ENCODE measurements around the gene PPIP5K2. TPM values are rescaled to one million over a fixed set of nuclear protein-coding genes. Genes with fewer than 3 reads are reported as not detected.
"Not testable (repeated sequence)": the region's sequence is repeated elsewhere in the genome, so short reads cannot be mapped to it uniquely, and the experiment has no call there.

The PPIP5K2 gene
- total and polyA plus RNA-seq, 2 of the 8 experiments (the other 6 are each of a cell fraction or from before 2014, with no cell fraction given), result 14.8 to 46.6 TPM

DNA sequence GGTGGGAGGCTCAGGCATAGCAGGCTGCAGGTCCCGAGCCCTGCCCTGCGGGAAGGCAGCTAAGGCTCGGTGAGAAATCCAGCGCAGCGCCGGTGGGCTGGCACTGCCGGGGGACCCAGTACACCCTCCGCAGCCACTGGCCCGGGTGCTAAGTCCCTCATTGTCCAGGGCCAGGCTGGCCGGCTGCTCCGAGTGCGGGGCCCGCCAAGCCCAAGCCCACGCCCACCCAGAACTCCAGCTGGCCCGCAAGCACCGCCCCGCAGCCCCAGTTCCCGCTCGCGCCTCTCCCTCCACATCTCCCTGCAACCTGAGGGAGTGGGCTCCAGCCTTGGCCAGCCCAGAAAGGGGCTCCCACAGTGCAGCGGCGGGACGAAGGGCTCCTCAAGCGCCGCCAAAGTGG, 22.0 kb downstream of the PPIP5K2 start:
- H3K79me2 ChIP-seq (ENCODE audit: control insufficient read depth in 1 of 2, insufficient read depth in 2 of 2, low read length in 2 of 2); H4K91ac ChIP-seq (replicated peaks; ENCODE audit: insufficient read length, low read length); H3K23ac ChIP-seq (ENCODE audit: insufficient read length); H2BK5ac ChIP-seq (ENCODE audit: low read depth, low read length); H3K79me1 ChIP-seq (ENCODE audit: low read depth, low read length); H3K14ac ChIP-seq (ENCODE audit: insufficient read length); H2BK120ac ChIP-seq (replicated peaks; ENCODE audit: low read depth, low read length); H2BK20ac ChIP-seq (ENCODE audit: low read length); H4K20me1 ChIP-seq (replicated peaks in 1 of 2; ENCODE audit: control insufficient read depth in 1 of 2, insufficient read depth in 2 of 2, low read length in 2 of 2); H3K9ac ChIP-seq (replicated peaks in 1 of 4; ENCODE audit: extremely low read depth in 1 of 4, low read depth in 3 of 4, low read length in 3 of 4); H3K4me1 ChIP-seq (replicated peaks in 1 of 4; ENCODE audit: control insufficient read depth in 3 of 4, insufficient read depth in 4 of 4, low read length in 3 of 4); POLR2A ChIA-PET (ENCODE audit: partially characterized antibody); H2AFZ ChIP-seq (ENCODE audit: low read length); H2BK15ac ChIP-seq (ENCODE audit: low read length); FAIRE-seq; H3K4me3 ChIP-seq (ENCODE audit: extremely low read depth in 1 of 4, insufficient read depth in 2 of 4, low read depth in 3 of 4, low read length in 4 of 4); H3K23me2 ChIP-seq (ENCODE audit: low read depth, low read length); H3K36me3 ChIP-seq (ENCODE audit: control insufficient read depth in 2 of 4, insufficient read depth in 4 of 4, low read length in 3 of 4); H3K18ac ChIP-seq (ENCODE audit: extremely low read depth, low read length); H3K4me2 ChIP-seq (ENCODE audit: insufficient read depth in 1 of 2, low read depth in 2 of 2, low read length in 2 of 2); DNase-seq (ENCODE audit: low read depth in 1 of 2, low spot score in 2 of 2); H3K27ac ChIP-seq (ENCODE audit: low read depth, low read length); H3K9me3 ChIP-seq (ENCODE audit: insufficient read depth in 2 of 2, low read depth in 1 of 2, low read length in 1 of 2); H3K56ac ChIP-seq (replicated peaks; ENCODE audit: insufficient read length, low read depth, low read length); H2AK5ac ChIP-seq (ENCODE audit: low read depth, low read length); H3K27me3 ChIP-seq (replicated peaks in 1 of 4; ENCODE audit: control insufficient read depth in 3 of 4, extremely low read depth in 1 of 4, insufficient read depth in 3 of 4, low read length in 3 of 4); H3K4ac ChIP-seq (replicated peaks; ENCODE audit: insufficient read length, low read depth, low read length); H2BK12ac ChIP-seq (ENCODE audit: low read depth, low read length); H4K5ac ChIP-seq (ENCODE audit: insufficient read length, low read depth, low read length): not testable (repeated sequence)
- CTCF ChIA-PET (ENCODE audit: partially characterized antibody), result interaction anchor here (0.7 to 1.7 kb wide), 3 partner anchors 82 to 560 kb away, joined by 3 to 9 read pairs (median 5); no protein-coding TSS in a partner anchor
- WGBS, 2 experiments (ENCODE audit: extremely low coverage in 1 of 2, insufficient coverage in 1 of 2, insufficient read length in 1 of 2, insufficient replicate concordance in 2 of 2, low coverage in 1 of 2, low lambda C conversion rate in 2 of 2, missing lambda C conversion rate in 1 of 2), result 97% methylated on average over 16 of the region's 25 CpGs; no CpG with 5 or more reads in 1 of the 2 experiments
- H4K8ac ChIP-seq (ENCODE audit: extremely low read depth, insufficient read depth, low read length), result 0 out of 2 replicates have a peak overlapping the region, but pooled peaks have one; percentile 25

All from H1 (cell line).